ENCODE data around the gene PLA2G4C.

- TF ChIP-seq TAF1 (IDR thresholded peaks at IDR 0.05; ENCODE audit: low read depth) (no peak), EGR1 (IDR thresholded peaks at IDR 0.05) (no peak), NFIC (IDR thresholded peaks at IDR 0.05) (no peak; the same call in 1 of the 2 replicates), EP300 (IDR thresholded peaks at IDR 0.05; ENCODE audit: borderline replicate concordance) (no peak), TCF12 (IDR thresholded peaks at IDR 0.05; ENCODE audit: low read depth) (no peak), CREB1 (IDR thresholded peaks at IDR 0.05; ENCODE audit: low read depth) (no peak), RAD21 (IDR thresholded peaks at IDR 0.05; ENCODE audit: low read depth) (no peak), CEBPB (IDR thresholded peaks at IDR 0.05) (no peak), ZBTB7A (IDR thresholded peaks at IDR 0.05; ENCODE audit: low read depth) (no peak), REST (IDR thresholded peaks at IDR 0.05; ENCODE audit: low read depth) (no peak), TEAD4 (IDR thresholded peaks at IDR 0.05) (no peak)
- TF ChIP-seq, protein P1, sequence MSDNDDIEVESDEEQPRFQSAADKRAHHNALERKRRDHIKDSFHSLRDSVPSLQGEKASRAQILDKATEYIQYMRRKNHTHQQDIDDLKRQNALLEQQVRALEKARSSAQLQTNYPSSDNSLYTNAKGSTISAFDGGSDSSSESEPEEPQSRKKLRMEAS (IDR thresholded peaks at IDR 0.05): no peak
Measured at GRCh38 chr19:48135411-48135810, 24.8 kb upstream of the PLA2G4C start.
